ENCODE data around the gene OTOG.

DNA sequence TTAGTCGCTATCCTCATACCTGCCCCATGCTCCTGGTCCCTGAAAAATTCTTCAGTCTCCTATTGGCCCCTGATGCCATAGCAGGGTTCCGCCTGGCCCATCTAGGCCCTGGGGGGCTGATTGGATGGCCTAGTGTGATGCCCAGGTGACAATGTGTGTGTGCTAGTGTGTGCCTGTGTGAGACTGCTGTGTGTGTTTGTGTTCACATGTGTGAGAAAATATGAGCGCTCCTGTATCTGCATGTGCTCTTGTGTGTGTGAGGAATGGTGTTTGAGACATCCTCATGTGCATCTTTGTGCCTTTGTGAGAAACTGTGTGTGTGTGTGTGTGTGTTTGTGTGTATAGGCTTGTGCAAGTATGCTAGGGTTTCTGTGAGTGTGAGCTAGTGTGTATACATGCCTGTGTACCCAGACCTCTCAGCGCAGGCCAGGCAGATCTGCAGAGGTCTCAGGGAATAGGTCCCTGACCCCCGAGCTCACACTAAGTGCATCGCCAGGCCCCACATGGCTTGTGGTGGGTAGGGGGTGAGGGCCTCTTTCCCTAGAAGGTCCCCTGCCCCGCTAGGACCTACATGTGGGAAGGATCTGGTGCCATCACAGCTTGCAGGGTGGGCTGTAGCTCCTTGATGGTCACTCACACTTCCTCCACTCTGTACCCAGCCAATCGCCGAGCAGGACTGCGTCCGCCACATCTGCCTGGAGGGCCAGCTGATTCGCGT is 64.6 kb downstream of the OTOG start:
- TF ChIP-seq, protein P1, sequence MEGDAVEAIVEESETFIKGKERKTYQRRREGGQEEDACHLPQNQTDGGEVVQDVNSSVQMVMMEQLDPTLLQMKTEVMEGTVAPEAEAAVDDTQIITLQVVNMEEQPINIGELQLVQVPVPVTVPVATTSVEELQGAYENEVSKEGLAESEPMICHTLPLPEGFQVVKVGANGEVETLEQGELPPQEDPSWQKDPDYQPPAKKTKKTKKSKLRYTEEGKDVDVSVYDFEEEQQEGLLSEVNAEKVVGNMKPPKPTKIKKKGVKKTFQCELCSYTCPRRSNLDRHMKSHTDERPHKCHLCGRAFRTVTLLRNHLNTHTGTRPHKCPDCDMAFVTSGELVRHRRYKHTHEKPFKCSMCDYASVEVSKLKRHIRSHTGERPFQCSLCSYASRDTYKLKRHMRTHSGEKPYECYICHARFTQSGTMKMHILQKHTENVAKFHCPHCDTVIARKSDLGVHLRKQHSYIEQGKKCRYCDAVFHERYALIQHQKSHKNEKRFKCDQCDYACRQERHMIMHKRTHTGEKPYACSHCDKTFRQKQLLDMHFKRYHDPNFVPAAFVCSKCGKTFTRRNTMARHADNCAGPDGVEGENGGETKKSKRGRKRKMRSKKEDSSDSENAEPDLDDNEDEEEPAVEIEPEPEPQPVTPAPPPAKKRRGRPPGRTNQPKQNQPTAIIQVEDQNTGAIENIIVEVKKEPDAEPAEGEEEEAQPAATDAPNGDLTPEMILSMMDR (conservative IDR thresholded peaks at IDR 0.05): no peak
- TF ChIP-seq EZH2 (IDR thresholded peaks at IDR 0.05; ENCODE audit: low read depth): no peak
